RPMI7951 (cell line): Measurements from ENCODE around the gene TUBB1. TPM values are rescaled to one million over a fixed set of nuclear protein-coding genes. Genes with fewer than 3 reads are reported as not detected.

ENCODE experiments used
- total RNA-seq: library from RNA; depleted of rRNA; stranded (reverse); fragments of >200 nt; shearing (Covaris generic); gene quantifications from 2 replicates; pipeline ENCODE4 v1.2.3, GENCODE V29; 2014; rRNA removed

The TUBB1 gene
- total RNA-seq, 1 experiment from 2014 or later, result 0.12 TPM

Other genes with a start within 250 kb of the TUBB1 start
- gene GNAS-AS1, start 168.5 kb upstream of the TUBB1 start, total RNA-seq, result 1.1 TPM in 2 replicates
- 853 and 1,108 TPM in 2 replicates for gene GNAS, start 166.7 kb upstream of the TUBB1 start, total RNA-seq
- gene NELFCD, start 38.2 kb upstream of the TUBB1 start, total RNA-seq, result 82.8 and 87.3 TPM in 2 replicates
- 385 and 586 TPM in 2 replicates for gene CTSZ, start 12.2 kb upstream of the TUBB1 start, total RNA-seq
- gene ATP5F1E, start 12.9 kb downstream of the TUBB1 start, total RNA-seq, result 124 and 138 TPM in 2 replicates
- 142 and 168 TPM in 2 replicates for gene PRELID3B, start 23.4 kb downstream of the TUBB1 start, total RNA-seq
- gene ZNF831, start 144.4 kb downstream of the TUBB1 start, total RNA-seq, result not detected in 2 replicates